Nephron (organoid): Measurements from ENCODE around the gene SERPINH1.

Source experiments
- H3K27ac Mint-ChIP-seq, 3 experiments: 2 replicates each; pipeline ENCODE4 v1.8.0; 2020; ENCODE audit warnings: mixed read lengths in 3 of 3, mild to moderate bottlenecking in 2 of 3, moderate library complexity in 1 of 3
- H3K27me3 Mint-ChIP-seq: 2 replicates; pipeline ENCODE4 v1.8.0; 2021; ENCODE audit warnings: low read depth, mild to moderate bottlenecking, moderate library complexity, mixed read lengths
- H3K36me3 Mint-ChIP-seq: 2 replicates; pipeline ENCODE4 v1.8.0; 2020; ENCODE audit warnings: low read depth, mixed read lengths
- H3K4me1 Mint-ChIP-seq: 2 replicates; pipeline ENCODE4 v1.8.0; 2020; ENCODE audit warnings: mixed read lengths
- H3K4me3 Mint-ChIP-seq, 3 experiments: 2 replicates each; pipeline ENCODE4 v1.8.0; 2020; ENCODE audit warnings: mild to moderate bottlenecking in 3 of 3, mixed read lengths in 3 of 3, moderate library complexity in 2 of 3
- H3K9me3 Mint-ChIP-seq: 2 replicates; pipeline ENCODE4 v1.8.0; 2020; ENCODE audit warnings: mixed read lengths
- TF ChIP-seq, protein P1 (sequence below), 3 experiments: fragments of 200-600 bp; sonication (generic); IDR thresholded peaks; one replicate each; pipeline ENCODE4 v1.5.0; 2021; ENCODE audit warnings: antibody characterized with exemption in 3 of 3; ENCODE audit not compliant: unreplicated experiment in 3 of 3

The SERPINH1 gene

DNA sequence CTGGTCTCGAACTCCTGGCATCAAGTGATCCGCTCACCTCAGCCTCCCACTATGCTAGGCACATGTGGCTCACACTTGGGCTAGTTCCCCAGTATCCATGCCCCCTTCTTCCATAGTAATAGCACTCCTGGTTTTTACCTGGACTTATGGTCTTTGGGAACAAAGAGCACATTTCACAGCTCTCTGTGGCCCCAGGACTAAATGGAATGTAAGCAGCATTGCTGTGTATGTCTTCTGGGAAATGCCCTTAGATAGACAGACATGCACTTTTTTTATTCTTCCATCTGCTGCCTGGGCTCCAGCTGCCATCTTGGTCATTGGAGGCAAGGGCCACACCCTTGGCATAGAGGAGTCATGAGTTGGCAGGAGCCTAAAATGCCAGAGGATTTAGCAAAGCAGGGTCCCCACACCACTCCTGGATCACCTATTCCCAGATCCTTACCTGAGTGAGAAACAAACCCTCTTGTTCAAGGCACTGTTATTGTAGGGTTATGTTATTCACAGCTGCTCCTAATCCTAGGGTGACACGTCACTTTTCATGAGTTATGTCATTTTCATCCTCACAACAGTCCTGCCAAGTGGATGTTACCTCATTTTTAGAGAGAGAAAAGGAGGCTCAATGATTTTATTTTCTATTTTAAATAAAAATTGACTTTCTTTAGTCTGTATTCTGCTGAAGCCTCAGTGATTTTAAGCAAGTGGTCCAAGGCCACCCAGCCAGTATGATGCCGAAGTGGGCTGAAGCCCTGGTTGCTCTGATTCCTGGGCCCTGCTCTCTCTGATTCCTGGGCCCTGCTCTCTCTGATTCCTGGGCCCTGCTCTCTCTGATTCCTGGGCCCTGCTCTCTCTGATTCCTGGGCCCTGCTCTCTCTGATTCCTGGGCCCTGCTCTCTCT is 20.6 kb upstream of the SERPINH1 start:
- Mint-ChIP-seq H3K27ac (peak overlapping the region in 1 of 3 experiments; percentile 48), H3K4me1 (peaks cover 27% of the 10 kb centered on the region), H3K36me3 (no peaks in the 10 kb centered on the region), H3K27me3 (peaks cover 6% of the 10 kb centered on the region), H3K4me3 (no peak overlapping the region), H3K9me3 (no peaks in the 10 kb centered on the region)
- TF ChIP-seq, protein P1, sequence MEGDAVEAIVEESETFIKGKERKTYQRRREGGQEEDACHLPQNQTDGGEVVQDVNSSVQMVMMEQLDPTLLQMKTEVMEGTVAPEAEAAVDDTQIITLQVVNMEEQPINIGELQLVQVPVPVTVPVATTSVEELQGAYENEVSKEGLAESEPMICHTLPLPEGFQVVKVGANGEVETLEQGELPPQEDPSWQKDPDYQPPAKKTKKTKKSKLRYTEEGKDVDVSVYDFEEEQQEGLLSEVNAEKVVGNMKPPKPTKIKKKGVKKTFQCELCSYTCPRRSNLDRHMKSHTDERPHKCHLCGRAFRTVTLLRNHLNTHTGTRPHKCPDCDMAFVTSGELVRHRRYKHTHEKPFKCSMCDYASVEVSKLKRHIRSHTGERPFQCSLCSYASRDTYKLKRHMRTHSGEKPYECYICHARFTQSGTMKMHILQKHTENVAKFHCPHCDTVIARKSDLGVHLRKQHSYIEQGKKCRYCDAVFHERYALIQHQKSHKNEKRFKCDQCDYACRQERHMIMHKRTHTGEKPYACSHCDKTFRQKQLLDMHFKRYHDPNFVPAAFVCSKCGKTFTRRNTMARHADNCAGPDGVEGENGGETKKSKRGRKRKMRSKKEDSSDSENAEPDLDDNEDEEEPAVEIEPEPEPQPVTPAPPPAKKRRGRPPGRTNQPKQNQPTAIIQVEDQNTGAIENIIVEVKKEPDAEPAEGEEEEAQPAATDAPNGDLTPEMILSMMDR (IDR thresholded peaks at IDR 0.05; ENCODE audit: unreplicated experiment in 3 of 3) = no peak

DNA sequence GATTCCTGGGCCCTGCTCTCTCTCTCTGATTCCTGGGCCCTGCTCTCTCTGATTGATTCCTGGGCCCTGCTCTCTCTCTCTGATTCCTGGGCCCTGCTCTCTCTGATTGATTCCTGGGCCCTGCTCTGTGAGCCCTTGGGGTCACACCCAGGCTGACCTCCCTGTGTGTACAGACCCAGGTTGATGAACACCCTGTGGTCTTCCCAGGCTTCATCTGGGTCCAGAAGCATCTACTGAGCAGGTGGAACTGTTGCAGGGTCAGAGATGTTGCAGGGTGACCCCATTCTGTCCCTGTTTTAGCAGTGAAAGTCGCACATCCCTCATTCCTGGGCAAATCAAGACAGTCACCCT is 20.0 kb upstream of the SERPINH1 start:
- Mint-ChIP-seq H3K36me3 (no peaks in the 10 kb centered on the region), H3K9me3 (no peaks in the 10 kb centered on the region), H3K27me3 (peaks cover 3% of the 10 kb centered on the region), H3K27ac (no peak overlapping the region), H3K4me3 (no peak overlapping the region), H3K4me1 (peaks cover 27% of the 10 kb centered on the region)
- TF ChIP-seq, protein P1 (IDR thresholded peaks at IDR 0.05; ENCODE audit: unreplicated experiment in 3 of 3) = no peak

DNA sequence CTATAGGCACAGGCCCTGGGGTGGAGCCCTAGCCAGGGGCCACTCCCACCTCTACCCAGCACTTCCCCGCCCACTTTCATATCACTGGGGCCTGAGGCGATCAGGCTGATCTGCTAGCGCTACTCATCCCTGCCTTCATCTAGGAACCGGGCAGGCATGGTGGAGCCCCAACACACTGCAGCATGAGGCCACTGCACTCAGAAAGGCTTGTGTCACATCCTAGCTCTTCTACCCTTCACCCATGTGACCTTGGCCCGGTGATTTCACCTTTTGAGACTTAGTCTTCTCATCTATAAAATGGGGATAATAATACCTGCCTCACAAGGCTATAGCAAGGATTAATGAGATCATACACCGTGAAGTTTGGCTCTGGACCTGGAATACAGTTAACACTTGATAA is 18.2 kb upstream of the SERPINH1 start:
- no peaks in the 10 kb centered on the region for H3K36me3 Mint-ChIP-seq
- peaks cover 21% of the 10 kb centered on the region for H3K4me1 Mint-ChIP-seq
- H3K9me3 Mint-ChIP-seq = no peaks in the 10 kb centered on the region
- TF ChIP-seq, protein P1 (IDR thresholded peaks at IDR 0.05; ENCODE audit: unreplicated experiment in 3 of 3) = no peak
- peaks cover 3% of the 10 kb centered on the region for H3K27me3 Mint-ChIP-seq
- H3K27ac Mint-ChIP-seq = no peak overlapping the region
- no peak overlapping the region for H3K4me3 Mint-ChIP-seq

DNA sequence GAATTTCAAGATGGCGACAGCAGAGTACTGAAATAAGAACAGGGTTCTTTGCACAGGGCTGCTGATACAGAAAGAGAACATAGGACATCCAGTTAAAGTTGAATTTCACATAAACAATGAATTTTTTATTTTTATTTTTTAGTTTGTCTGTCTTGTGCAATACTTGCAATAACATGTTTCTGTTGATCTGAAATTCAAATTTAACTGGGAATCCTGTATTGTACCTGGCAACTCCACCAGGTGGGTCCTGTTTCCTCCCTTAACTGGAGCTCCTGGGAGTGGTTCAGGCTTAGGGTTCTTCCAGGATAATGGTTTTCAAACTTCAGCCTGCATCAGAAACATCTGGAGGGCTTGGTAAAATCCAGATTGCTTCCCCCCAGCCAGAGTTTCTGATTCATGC is 14.9 kb upstream of the SERPINH1 start:
- Mint-ChIP-seq H3K27ac (peak overlapping the region in 2 of 3 experiments; percentile 73 to 92), H3K4me3 (no peak overlapping the region), H3K4me1 (peaks cover 6% of the 10 kb centered on the region), H3K36me3 (no peaks in the 10 kb centered on the region), H3K27me3 (no peaks in the 10 kb centered on the region), H3K9me3 (peaks cover 2% of the 10 kb centered on the region)
- TF ChIP-seq, protein P1 (IDR thresholded peaks at IDR 0.05; ENCODE audit: unreplicated experiment in 3 of 3) = no peak

DNA sequence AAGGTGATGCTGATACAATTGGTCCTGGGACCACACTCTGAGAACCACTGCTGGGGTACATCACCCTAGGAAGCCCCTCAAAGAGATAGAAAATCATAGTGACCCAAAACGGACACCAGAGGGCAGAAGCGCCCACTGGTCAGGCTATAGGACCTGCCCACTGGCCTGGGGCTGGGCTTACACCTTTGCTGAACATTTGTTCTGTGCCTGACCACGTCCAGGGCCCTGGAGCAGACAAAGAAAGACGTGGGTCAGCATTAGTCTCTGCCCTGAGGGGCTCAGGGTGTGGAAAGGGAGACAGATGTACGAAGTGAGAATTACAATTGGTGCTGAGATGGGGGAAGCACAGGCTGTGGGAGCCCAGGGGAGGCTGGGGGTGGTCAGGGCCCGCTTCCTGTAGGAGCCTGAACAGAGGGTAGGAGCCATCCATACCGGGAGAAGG is 14.4 kb upstream of the SERPINH1 start:
- TF ChIP-seq, protein P1 (IDR thresholded peaks at IDR 0.05; ENCODE audit: unreplicated experiment in 3 of 3) = peak; percentile 84 to 94 (median 93)
- peaks cover 2% of the 10 kb centered on the region for H3K9me3 Mint-ChIP-seq
- no peaks in the 10 kb centered on the region for H3K36me3 Mint-ChIP-seq
- H3K4me3 Mint-ChIP-seq = peak overlapping the region in 1 of 3 experiments; percentile 7
- H3K27me3 Mint-ChIP-seq = no peaks in the 10 kb centered on the region
- peak overlapping the region; percentile 73 to 92 (median 84) for H3K27ac Mint-ChIP-seq
- H3K4me1 Mint-ChIP-seq = peaks cover 6% of the 10 kb centered on the region
